Uterus (tissue), 2 donors: Measurements from ENCODE around the gene MAP10.
"Not testable (repeated sequence)": the region's sequence is repeated elsewhere in the genome, so short reads cannot be mapped to it uniquely, and the experiment has no call there.

Experiments used
- CTCF ChIP-seq, 4 experiments: fragments of 200-600 bp in 2 of 4; fragments of 450-650 bp in 2 of 4; sonication (generic) in 2 of 4; IDR thresholded peaks; one replicate each; pipeline ENCODE4 v1.5.1; 2016 to 2019; ENCODE audit warnings: antibody characterized with exemption in 4 of 4, mild to moderate bottlenecking in 2 of 4, moderate library complexity in 1 of 4
- POLR2A ChIP-seq, 2 donors: fragments of 450-650 bp; IDR thresholded peaks; one replicate each; pipeline ENCODE4 v1.6.1; 2016; ENCODE audit warnings: antibody characterized with exemption in 2 of 2, mild to moderate bottlenecking in 1 of 2, moderate library complexity in 1 of 2

- TF ChIP-seq POLR2A, CTCF (IDR thresholded peaks at IDR 0.05): not testable (repeated sequence)
Measured at GRCh38 chr1:232785630-232786029, 19.6 kb upstream of the MAP10 start.
